A673 (cell line): ENCODE data around the gene PPARA. TPM values are rescaled to one million over a fixed set of nuclear protein-coding genes. Genes with fewer than 3 reads are reported as not detected.

Experiments used
- BruUV-seq: library from RNA; stranded (reverse); fragments of 400-500 nt; replicated peaks from 2 replicates; lab custom pipeline; 2021; lab: Mats Ljungman, UMichigan
- CTCF ChIA-PET: fragments of 300-600 bp; sonication (Branson Sonifier 250); formaldehyde crosslinking; loops from one replicate; lab custom pipeline; 2022; ENCODE audit warnings: antibody characterized with exemption; lab: Charles Lee
- POLR2A ChIA-PET: fragments of 300-600 bp; sonication (Branson Sonifier 250); formaldehyde crosslinking; loops from one replicate; lab custom pipeline; 2022; ENCODE audit warnings: antibody characterized with exemption; ENCODE audit not compliant: low non-redundant PET; lab: Charles Lee
- DNase-seq: peaks from one replicate; pipeline ENCODE4 v3.0.0-alpha.2; 2015; ENCODE audit warnings: low spot score
- H3K27ac ChIP-seq: fragments of 200-600 bp; sonication (generic); 2 replicates; pipeline ENCODE4 v1.5.1; 2016; ENCODE audit warnings: mixed run types, low read depth, mild to moderate bottlenecking, mixed read lengths, antibody characterized with exemption, low read length; ENCODE audit not compliant: poor library complexity, severe bottlenecking
- H3K27me3 ChIP-seq: fragments of 200-600 bp; sonication (generic); replicated peaks from 2 replicates; pipeline ENCODE4 v1.6.1; 2017; ENCODE audit warnings: mixed run types, low read depth, mild to moderate bottlenecking, mixed read lengths, antibody characterized with exemption, low read length; ENCODE audit not compliant: insufficient read depth, poor library complexity
- H3K36me3 ChIP-seq: fragments of 200-600 bp; sonication (generic); 2 replicates; pipeline ENCODE4 v1.6.1; 2016; ENCODE audit warnings: mixed run types, mild to moderate bottlenecking, mixed read lengths, antibody characterized with exemption, low read length; ENCODE audit not compliant: insufficient read depth, poor library complexity, severe bottlenecking
- H3K4me1 ChIP-seq: fragments of 200-600 bp; sonication (generic); 2 replicates; pipeline ENCODE4 v1.6.1; 2017; ENCODE audit warnings: mixed run types, mild to moderate bottlenecking, mixed read lengths, antibody characterized with exemption, low read length; ENCODE audit not compliant: insufficient read depth, poor library complexity, severe bottlenecking
- H3K4me3 ChIP-seq: fragments of 200-600 bp; sonication (generic); 2 replicates; pipeline ENCODE4 v1.5.1; 2016; ENCODE audit warnings: low read depth, mixed run types, mild to moderate bottlenecking, mixed read lengths, low read length; ENCODE audit not compliant: poor library complexity, severe bottlenecking
- H3K9me3 ChIP-seq: fragments of 200-600 bp; sonication (generic); 2 replicates; pipeline ENCODE4 v1.6.1; 2016; ENCODE audit warnings: mixed run types, low read depth, mild to moderate bottlenecking, mixed read lengths, antibody characterized with exemption, low read length; ENCODE audit not compliant: poor library complexity, severe bottlenecking
- EZH2 ChIP-seq: fragments of 200-600 bp; sonication (generic); IDR thresholded peaks from 2 replicates; pipeline ENCODE4 v1.6.1; 2017; ENCODE audit warnings: borderline replicate concordance, low read depth, mild to moderate bottlenecking, mixed read lengths, antibody characterized with exemption, low read length; ENCODE audit not compliant: poor library complexity, severe bottlenecking
- intact Hi-C: fragments of 100-400 bp; cut with micrococcal nuclease; formaldehyde crosslinking; loops from one replicate; pipeline ENCODE4 v1.10.0; 2022; ENCODE audit not compliant: unreplicated experiment
- total RNA-seq: library from RNA; stranded (reverse); gene quantifications from 2 replicates; pipeline ENCODE4 v1.2.3, GENCODE V29; 2021
- TF ChIP-seq, protein P1 (sequence below): fragments of 300-800, 200-600 bp; sonication (generic); conservative IDR thresholded peaks from 2 replicates; pipeline ENCODE4 v1.5.1; 2017; ENCODE audit warnings: low read depth, mild to moderate bottlenecking, antibody characterized with exemption, low read length, moderate library complexity, mixed read lengths

The PPARA gene
- total RNA-seq, 1 experiment from 2014 or later = 2.0 TPM

DNA sequence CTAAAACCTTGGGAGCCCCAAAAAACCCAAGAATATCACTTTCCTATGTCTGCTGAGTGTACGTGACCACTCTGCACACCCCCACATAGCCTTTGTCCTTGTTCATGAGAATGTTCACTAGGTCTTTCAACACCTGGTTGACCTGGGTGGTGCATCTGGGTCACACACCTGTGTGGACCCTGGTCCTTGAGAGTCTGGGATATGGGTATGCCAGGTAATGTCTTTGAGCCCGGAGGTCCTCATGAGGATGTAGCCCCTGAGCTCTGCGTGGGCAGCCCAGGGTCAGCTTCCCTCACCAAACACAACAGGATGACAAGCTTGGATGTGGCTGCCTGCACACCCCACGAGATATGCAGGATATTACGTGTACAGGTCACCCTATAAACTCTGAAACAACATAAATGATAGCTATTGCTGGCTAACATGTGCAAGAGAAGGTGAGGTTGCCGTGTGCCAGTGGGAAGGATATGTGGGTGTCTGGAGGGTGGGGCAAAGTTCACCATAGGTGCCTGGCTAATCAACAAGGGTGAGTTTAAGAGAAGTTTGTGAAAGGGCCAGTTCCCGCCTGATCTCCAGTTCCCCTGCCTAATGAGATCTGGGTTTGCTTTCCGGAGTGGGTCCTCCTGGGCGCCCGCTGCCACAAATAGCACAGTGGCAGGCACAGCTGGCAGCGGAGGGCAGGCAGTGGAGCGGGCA is 1.4 kb upstream of the PPARA start:
- no peak for DNase-seq
- intact Hi-C loops = no loop called here
- ChIA-PET CTCF (no interaction called here), POLR2A (no interaction called here)
- Histone ChIP-seq H3K36me3 (no peaks in the 10 kb centered on the region), H3K27ac (no peak overlapping the region), H3K27me3 (peaks cover 14% of the 10 kb centered on the region), H3K9me3 (no peaks in the 10 kb centered on the region), H3K4me1 (peaks cover 13% of the 10 kb centered on the region), H3K4me3 (no peak overlapping the region)
- BruUV-seq = no TSS peak
- TF ChIP-seq EZH2 = no peak
- TF ChIP-seq, protein P1, sequence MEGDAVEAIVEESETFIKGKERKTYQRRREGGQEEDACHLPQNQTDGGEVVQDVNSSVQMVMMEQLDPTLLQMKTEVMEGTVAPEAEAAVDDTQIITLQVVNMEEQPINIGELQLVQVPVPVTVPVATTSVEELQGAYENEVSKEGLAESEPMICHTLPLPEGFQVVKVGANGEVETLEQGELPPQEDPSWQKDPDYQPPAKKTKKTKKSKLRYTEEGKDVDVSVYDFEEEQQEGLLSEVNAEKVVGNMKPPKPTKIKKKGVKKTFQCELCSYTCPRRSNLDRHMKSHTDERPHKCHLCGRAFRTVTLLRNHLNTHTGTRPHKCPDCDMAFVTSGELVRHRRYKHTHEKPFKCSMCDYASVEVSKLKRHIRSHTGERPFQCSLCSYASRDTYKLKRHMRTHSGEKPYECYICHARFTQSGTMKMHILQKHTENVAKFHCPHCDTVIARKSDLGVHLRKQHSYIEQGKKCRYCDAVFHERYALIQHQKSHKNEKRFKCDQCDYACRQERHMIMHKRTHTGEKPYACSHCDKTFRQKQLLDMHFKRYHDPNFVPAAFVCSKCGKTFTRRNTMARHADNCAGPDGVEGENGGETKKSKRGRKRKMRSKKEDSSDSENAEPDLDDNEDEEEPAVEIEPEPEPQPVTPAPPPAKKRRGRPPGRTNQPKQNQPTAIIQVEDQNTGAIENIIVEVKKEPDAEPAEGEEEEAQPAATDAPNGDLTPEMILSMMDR = no peak

DNA sequence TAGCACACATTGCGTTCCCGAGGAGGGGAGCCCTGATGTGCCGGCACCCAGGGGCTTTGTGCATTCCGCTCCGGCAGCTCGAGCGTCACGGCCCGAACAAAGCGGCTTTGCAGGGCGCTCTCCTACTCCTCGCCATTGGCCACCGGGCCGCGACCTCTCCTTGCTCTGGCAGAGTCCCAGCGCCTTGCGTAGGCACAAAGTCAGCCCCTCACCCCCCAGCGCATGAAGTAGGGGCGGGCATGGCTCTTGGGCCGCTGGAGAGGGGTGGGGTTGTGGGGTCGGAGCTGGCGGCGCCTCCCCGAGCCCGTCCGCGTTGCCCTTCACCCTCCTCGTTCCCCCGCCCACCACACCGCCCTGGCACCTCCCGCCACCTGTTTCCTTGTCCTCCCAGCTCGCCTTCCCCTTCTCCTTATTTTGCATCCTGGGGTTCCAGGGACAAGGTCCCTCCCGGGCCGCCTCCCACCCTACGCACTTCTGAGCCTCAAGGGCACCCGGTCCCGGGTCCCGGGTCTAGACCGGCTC is 753 bp upstream of the PPARA start:
- peaks cover 13% of the 10 kb centered on the region for H3K4me1 ChIP-seq
- ChIA-PET POLR2A (no interaction called here), CTCF (interaction anchor here (0.6 kb wide), 1 partner anchor 218 kb away, joined by 9 read pairs; no protein-coding TSS in a partner anchor)
- no peak for TF ChIP-seq EZH2
- TF ChIP-seq, protein P1 = no peak
- peaks cover 14% of the 10 kb centered on the region for H3K27me3 ChIP-seq
- no peaks in the 10 kb centered on the region for H3K9me3 ChIP-seq
- no peak overlapping the region for H3K27ac ChIP-seq
- BruUV-seq = no TSS peak
- intact Hi-C loops = no loop called here
- H3K4me3 ChIP-seq = peak overlapping the region; percentile 55
- DNase-seq = no peak
- H3K36me3 ChIP-seq = no peaks in the 10 kb centered on the region

DNA sequence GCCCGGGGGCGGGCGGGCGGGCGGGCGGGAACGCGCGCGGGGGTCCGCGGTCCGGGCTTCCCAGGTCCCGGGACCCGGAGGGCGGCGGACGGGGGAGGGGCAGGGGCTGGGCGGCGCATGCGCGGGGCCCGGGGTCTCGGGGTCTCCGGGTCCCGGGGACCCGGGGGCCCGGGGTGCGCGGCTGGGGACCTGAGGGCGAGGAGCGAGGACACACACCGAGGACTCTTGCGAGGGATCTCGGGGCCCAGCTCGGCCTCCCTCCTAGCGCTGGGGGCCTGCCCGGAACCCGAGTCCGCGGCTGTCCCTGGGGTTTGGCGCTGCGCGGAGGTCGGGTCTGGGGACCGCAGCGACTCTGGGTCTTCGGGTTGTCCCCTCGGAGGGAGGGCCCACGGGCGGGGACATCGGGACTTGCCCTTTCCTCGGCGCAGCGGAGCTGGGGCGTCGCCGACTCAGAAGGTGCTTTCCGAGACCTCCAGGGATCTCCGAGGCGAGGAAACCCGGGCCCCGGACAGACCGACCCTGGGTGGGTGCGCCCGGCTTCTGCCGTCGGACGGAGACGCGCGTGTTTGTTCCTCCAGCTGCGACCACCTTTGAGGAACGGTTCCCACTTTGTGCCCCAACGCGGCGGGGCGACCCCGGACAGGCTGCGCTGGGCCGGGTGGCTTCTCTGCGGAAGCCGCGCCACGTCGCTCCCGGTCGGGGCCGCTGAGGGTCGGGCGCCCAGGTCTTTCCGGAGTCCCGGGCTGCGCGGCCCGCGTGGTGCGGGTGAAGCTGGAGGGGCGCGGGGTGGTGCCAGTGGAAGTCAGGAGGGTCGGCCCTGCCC is 540 bp downstream of the PPARA start:
- peak overlapping the region; percentile 79 for H3K4me3 ChIP-seq
- H3K9me3 ChIP-seq = no peaks in the 10 kb centered on the region
- POLR2A ChIA-PET = no interaction called here
- no peak for DNase-seq
- CTCF ChIA-PET = interaction anchor here (0.5 kb wide), 1 partner anchor 44 kb away, joined by 8 read pairs; no protein-coding TSS in a partner anchor
- peaks cover 13% of the 10 kb centered on the region for H3K4me1 ChIP-seq
- H3K36me3 ChIP-seq = no peaks in the 10 kb centered on the region
- H3K27me3 ChIP-seq = peaks cover 14% of the 10 kb centered on the region
- TF ChIP-seq EZH2 = no peak
- TF ChIP-seq, protein P1 = no peak
- peak overlapping the region; percentile 42 for H3K27ac ChIP-seq
- no TSS peak for BruUV-seq
- intact Hi-C loops = no loop called here
